B cell (primary cell): ENCODE measurements around the gene RACK1. TPM values are rescaled to one million over a fixed set of nuclear protein-coding genes. Genes with fewer than 3 reads are reported as not detected.

Source experiments
- ATAC-seq: fragments of 200-7000 bp; cut with Tn5 transposase; one replicate; pipeline ENCODE4 v1.10.0; 2021; ENCODE audit warnings: low read depth, mild to moderate bottlenecking, moderate number of reproducible peaks, moderate library complexity
- CTCF ChIA-PET: fragments of 350-600 bp; sonication (Branson Sonifier 250); formaldehyde crosslinking; loops from one replicate; lab custom pipeline; 2021; ENCODE audit warnings: antibody characterized with exemption, inconsistent platforms; lab: Charles Lee
- POLR2A ChIA-PET: fragments of 350-600 bp; sonication (Branson Sonifier 250); formaldehyde crosslinking; loops from one replicate; lab custom pipeline; 2021; ENCODE audit warnings: antibody characterized with exemption; lab: Charles Lee
- DNase-seq: peaks from one replicate; pipeline ENCODE4 v3.0.0; 2013
- H2AFZ ChIP-seq: 2 replicates; pipeline ENCODE4 v1.6.1; 2012; ENCODE audit warnings: mild to moderate bottlenecking, low read depth, low read length; ENCODE audit not compliant: insufficient read depth, poor library complexity, severe bottlenecking
- H3K27ac ChIP-seq, 2 donors: 1 replicate in 1 of 2; 2 replicates in 1 of 2; pipeline ENCODE4 v1.5.1; 2012 to 2013; ENCODE audit warnings: low read length in 2 of 2, mild to moderate bottlenecking in 2 of 2, moderate library complexity in 1 of 2
- H3K27me3 ChIP-seq, 4 experiments: fragments of 200-600 bp in 1 of 4; sonication (generic) in 1 of 4; replicated peaks in 1 of 4; 1 replicate in 2 of 4; 2 replicates in 2 of 4; pipeline versions ENCODE4 v1.6.1 to v1.7.0; 2013 to 2016; ENCODE audit warnings: low read length in 3 of 4, mild to moderate bottlenecking in 2 of 4, mixed read lengths in 1 of 4, moderate library complexity in 1 of 4; ENCODE audit not compliant: insufficient read depth in 4 of 4, control insufficient read depth in 3 of 4; ENCODE audit errors: control extremely low read depth in 1 of 4
- H3K36me3 ChIP-seq, 2 experiments: replicated peaks in 1 of 2; 1 replicate in 1 of 2; 2 replicates in 1 of 2; pipeline versions ENCODE4 v1.6.1 to v1.7.1; 2013; ENCODE audit warnings: low read length in 1 of 2; ENCODE audit not compliant: insufficient read depth in 2 of 2, control insufficient read depth in 1 of 2; ENCODE audit errors: control extremely low read depth in 1 of 2, extremely low read depth in 1 of 2
- H3K4me1 ChIP-seq, 2 donors: fragments of 200-600 bp in 1 of 2; sonication (generic) in 1 of 2; 1 replicate in 1 of 2; 2 replicates in 1 of 2; pipeline versions ENCODE4 v1.5.1 to v1.6.1; 2013 to 2017; ENCODE audit warnings: low read length in 2 of 2; ENCODE audit not compliant: control insufficient read depth in 2 of 2, insufficient read depth in 2 of 2
- H3K4me2 ChIP-seq: replicated peaks from 2 replicates; pipeline ENCODE3; 2012; ENCODE audit warnings: mild to moderate bottlenecking, low read depth, low read length; ENCODE audit not compliant: poor library complexity, severe bottlenecking
- H3K4me3 ChIP-seq, 5 experiments: fragments of 200-600 bp in 1 of 5; sonication (generic) in 1 of 5; 1 replicate in 3 of 5; 2 replicates in 2 of 5; pipeline versions ENCODE4 v1.5.1 to v1.7.0; 2011 to 2016; ENCODE audit warnings: low read length in 4 of 5, mild to moderate bottlenecking in 4 of 5, low read depth in 2 of 5, control low read depth in 1 of 5, moderate library complexity in 1 of 5; ENCODE audit not compliant: insufficient read depth in 1 of 5; ENCODE audit errors: control extremely low read depth in 1 of 5, extremely low read depth in 1 of 5
- H3K79me2 ChIP-seq: fragments of 200-600 bp; sonication (generic); one replicate; pipeline ENCODE4 v1.6.0; 2016; ENCODE audit warnings: low read length; ENCODE audit not compliant: control insufficient read depth, insufficient read depth
- H3K9ac ChIP-seq: fragments of 200-600 bp; sonication (generic); 2 replicates; pipeline ENCODE4 v1.6.1; 2017; ENCODE audit warnings: mild to moderate bottlenecking, low read length, moderate library complexity
- H3K9me3 ChIP-seq, 3 donors: one replicate each; pipeline versions ENCODE4 v1.6.1 to v1.7.1; 2013; ENCODE audit warnings: low read length in 2 of 3; ENCODE audit not compliant: control insufficient read depth in 2 of 3, insufficient read depth in 1 of 3; ENCODE audit errors: control extremely low read depth in 1 of 3
- H4K20me1 ChIP-seq: 2 replicates; pipeline ENCODE4 v1.6.0; 2012; ENCODE audit warnings: mild to moderate bottlenecking, low read length; ENCODE audit not compliant: insufficient read depth, control insufficient read depth, poor library complexity, severe bottlenecking
- H3K27ac Mint-ChIP-seq: one replicate; pipeline ENCODE4 v1.8.0; 2021; ENCODE audit warnings: mixed read lengths
- H3K27me3 Mint-ChIP-seq: one replicate; pipeline ENCODE4 v1.8.0; 2021; ENCODE audit warnings: mixed read lengths
- H3K4me1 Mint-ChIP-seq: one replicate; pipeline ENCODE4 v1.8.0; 2021; ENCODE audit warnings: mixed read lengths
- H3K4me3 Mint-ChIP-seq: one replicate; pipeline ENCODE4 v1.8.0; 2021; ENCODE audit warnings: mixed read lengths
- H3K9me3 Mint-ChIP-seq: one replicate; pipeline ENCODE4 v1.8.0; 2022; ENCODE audit warnings: mixed read lengths; ENCODE audit not compliant: insufficient read depth
- EZH2 ChIP-seq: IDR thresholded peaks from 2 replicates; pipeline ENCODE4 v1.6.1; 2012; ENCODE audit warnings: borderline replicate concordance, low read depth, mild to moderate bottlenecking, moderate library complexity, low read length; ENCODE audit not compliant: insufficient read depth, poor library complexity, severe bottlenecking
- WGBS: methylation state at CpG from one replicate; pipeline ENCODE4 v1.1.5; 2013; ENCODE audit warnings: missing lambda C conversion rate; ENCODE audit not compliant: insufficient coverage; 5-methylcytosine and 5-hydroxymethylcytosine counted together
- intact Hi-C: fragments of 100-400 bp; cut with micrococcal nuclease; formaldehyde crosslinking; loops from one replicate; pipeline ENCODE4 v1.10.0; 2022
- polyA plus RNA-seq: library from polyadenylated mRNA; depleted of rRNA; stranded (reverse); fragments of >200 nt; gene quantifications from 2 replicates; pipeline ENCODE4 v1.2.3, GENCODE V29; 2012
- total RNA-seq, 2 donors: library from RNA; stranded (reverse); fragments of 120-200 nt in 1 of 2; gene quantifications; 1 replicate in 1 of 2; 2 replicates in 1 of 2; pipeline versions ENCODE4 v1.2.3 to v1.2.4, GENCODE V29; 2013 to 2022
- TF ChIP-seq, protein P1 (sequence below): fragments of 200-600 bp; IDR thresholded peaks from one replicate; pipeline ENCODE4 v1.8.0; 2022; ENCODE audit warnings: antibody characterized with exemption, mild to moderate bottlenecking

Gene RACK1
- total and polyA plus RNA-seq, 2 donors (not counting 1 experiment from before 2014, with no cell fraction given): 2,047 to 4,130 TPM

DNA sequence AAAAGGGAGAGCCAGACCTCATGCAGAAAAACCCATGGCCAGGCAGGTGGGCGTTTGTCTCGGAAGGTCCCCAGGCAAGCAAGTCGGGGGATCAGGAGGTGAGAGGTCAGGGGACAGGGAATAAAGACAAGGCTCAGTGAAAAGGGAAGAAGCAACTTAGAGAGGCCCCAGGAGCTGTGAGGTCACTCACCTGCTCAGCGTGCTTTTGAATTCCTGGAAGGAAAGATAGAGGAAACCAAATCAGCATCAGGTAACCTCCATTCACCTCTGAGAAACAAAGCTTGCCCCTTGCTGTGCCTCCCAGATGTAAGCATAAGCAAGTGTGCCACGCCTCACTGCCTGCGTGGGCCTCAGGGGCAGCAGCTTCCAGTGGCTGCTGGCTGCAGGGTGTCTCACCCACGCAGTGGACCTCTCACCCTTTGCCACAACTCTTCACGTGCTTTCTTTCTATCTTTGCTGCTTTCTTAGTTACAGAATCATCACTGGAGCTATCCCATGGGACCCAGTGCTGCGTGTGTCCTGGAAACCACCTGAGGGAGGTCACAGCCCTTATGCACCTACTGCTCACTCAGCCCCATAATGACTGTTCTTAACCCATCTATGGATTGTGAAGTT, 44.7 kb downstream of the RACK1 start:
- H3K27ac ChIP-seq: peak overlapping the region; percentile 18 to 50
- peak; percentile 73 for DNase-seq
- ATAC-seq: peak; percentile 88
- POLR2A ChIA-PET: interaction anchor here (0.7 to 2.4 kb wide), 7 partner anchors 9 to 368 kb away, joined by 4 to 9 read pairs (median 6); partner anchors contain the start of genes RACK1 and TRIM52
- peak overlapping the region; percentile 50 for H3K4me3 Mint-ChIP-seq
- intact Hi-C loops: loop anchor here (1.0 kb wide), 1 partner anchor 8 kb away; no protein-coding TSS in a partner anchor
- H3K4me3 ChIP-seq: no peak overlapping the region
- no peak overlapping the region for H3K9ac ChIP-seq
- TF ChIP-seq, protein P1, sequence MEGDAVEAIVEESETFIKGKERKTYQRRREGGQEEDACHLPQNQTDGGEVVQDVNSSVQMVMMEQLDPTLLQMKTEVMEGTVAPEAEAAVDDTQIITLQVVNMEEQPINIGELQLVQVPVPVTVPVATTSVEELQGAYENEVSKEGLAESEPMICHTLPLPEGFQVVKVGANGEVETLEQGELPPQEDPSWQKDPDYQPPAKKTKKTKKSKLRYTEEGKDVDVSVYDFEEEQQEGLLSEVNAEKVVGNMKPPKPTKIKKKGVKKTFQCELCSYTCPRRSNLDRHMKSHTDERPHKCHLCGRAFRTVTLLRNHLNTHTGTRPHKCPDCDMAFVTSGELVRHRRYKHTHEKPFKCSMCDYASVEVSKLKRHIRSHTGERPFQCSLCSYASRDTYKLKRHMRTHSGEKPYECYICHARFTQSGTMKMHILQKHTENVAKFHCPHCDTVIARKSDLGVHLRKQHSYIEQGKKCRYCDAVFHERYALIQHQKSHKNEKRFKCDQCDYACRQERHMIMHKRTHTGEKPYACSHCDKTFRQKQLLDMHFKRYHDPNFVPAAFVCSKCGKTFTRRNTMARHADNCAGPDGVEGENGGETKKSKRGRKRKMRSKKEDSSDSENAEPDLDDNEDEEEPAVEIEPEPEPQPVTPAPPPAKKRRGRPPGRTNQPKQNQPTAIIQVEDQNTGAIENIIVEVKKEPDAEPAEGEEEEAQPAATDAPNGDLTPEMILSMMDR: no peak
- TF ChIP-seq EZH2: no peak
- peaks cover 0 to 10% (median 4%) of the 10 kb centered on the region in 4 experiments for H3K27me3 ChIP-seq
- 66% methylated on average over 7 of the region's 9 CpGs for WGBS
- H3K9me3 ChIP-seq: peaks cover 0 to 2% (median 0%) of the 10 kb centered on the region in 3 donors
- no peaks in the 10 kb centered on the region for H3K27me3 Mint-ChIP-seq
- H3K4me1 Mint-ChIP-seq: peaks cover 30% of the 10 kb centered on the region
- H3K4me1 ChIP-seq: peaks cover 16 to 19% of the 10 kb centered on the region in 2 donors
- no peaks in the 10 kb centered on the region for H4K20me1 ChIP-seq
- H3K9me3 Mint-ChIP-seq: no peaks in the 10 kb centered on the region
- no peaks in the 10 kb centered on the region for H3K36me3 ChIP-seq
- H3K79me2 ChIP-seq: no peaks in the 10 kb centered on the region
- H3K27ac Mint-ChIP-seq: peak overlapping the region; percentile 79
- CTCF ChIA-PET: interaction anchor here (1.1 to 1.9 kb wide), 7 partner anchors 8 to 39 kb away, joined by 3 to 11 read pairs (median 5); no protein-coding TSS in a partner anchor
- no peak overlapping the region for H2AFZ ChIP-seq
- no peak overlapping the region for H3K4me2 ChIP-seq

GRCh38 chr5:181198106-181198685, 45.5 kb downstream of the RACK1 start:
- Mint-ChIP-seq H3K4me3 (no peak overlapping the region), H3K27me3 (no peaks in the 10 kb centered on the region)
- intact Hi-C loops: no loop called here

More at GRCh38 chr5:181198106-181198685, 45.5 kb downstream of the RACK1 start:
- H3K36me3 ChIP-seq: no peaks in the 10 kb centered on the region
- no peak overlapping the region for H2AFZ ChIP-seq
- Mint-ChIP-seq H3K4me1 (peaks cover 26% of the 10 kb centered on the region), H3K9me3 (no peaks in the 10 kb centered on the region), H3K27ac (peak overlapping the region; percentile 79)
- H3K27ac ChIP-seq: no peak overlapping the region
- peaks cover 10 to 11% of the 10 kb centered on the region in 2 donors for H3K4me1 ChIP-seq
- POLR2A ChIA-PET: interaction anchor here (0.7 to 2.4 kb wide), 6 partner anchors 9 to 367 kb away, joined by 3 to 9 read pairs (median 6); partner anchors contain the start of genes RACK1 and TRIM52
- CTCF ChIA-PET: interaction anchor here (1.0 to 1.9 kb wide), 4 partner anchors 9 to 25 kb away, joined by 3 to 7 read pairs (median 6); no protein-coding TSS in a partner anchor
- DNase-seq: no peak
- H3K27me3 ChIP-seq: peaks cover 0 to 2% (median 1%) of the 10 kb centered on the region in 4 experiments
- no peak overlapping the region for H3K4me2 ChIP-seq
- H4K20me1 ChIP-seq: no peaks in the 10 kb centered on the region
- ATAC-seq: no peak
- WGBS: 79% methylated on average over 9 of the region's 12 CpGs
- TF ChIP-seq, protein P1: no peak
- no peak for TF ChIP-seq EZH2
- no peaks in the 10 kb centered on the region for H3K9me3 ChIP-seq
- H3K9ac ChIP-seq: no peak overlapping the region
- H3K79me2 ChIP-seq: no peaks in the 10 kb centered on the region
- no peak overlapping the region for H3K4me3 ChIP-seq
